ENCODE results near the gene BAZ2A. TPM values are rescaled to one million over a fixed set of nuclear protein-coding genes. Genes with fewer than 3 reads are reported as not detected.

BAZ2A gene
- total RNA-seq, 1 donor, result 57.9 TPM

GRCh38 chr12:56614627-56615026 lies 15.5 kb downstream of the BAZ2A start:
- H3K4me3 ChIP-seq (ENCODE audit: low read depth, low read length), result no peak overlapping the region
- DNase-seq (ENCODE audit: low read depth), result no peak
- TF ChIP-seq CTCF (IDR thresholded peaks at IDR 0.05; ENCODE audit: insufficient read depth, low read depth, low read length), result no peak

GRCh38 chr12:56604355-56604754 lies 25.8 kb downstream of the BAZ2A start:
- TF ChIP-seq CTCF (IDR thresholded peaks at IDR 0.05; ENCODE audit: insufficient read depth, low read depth, low read length), result no peak
- DNase-seq (ENCODE audit: low read depth), result no peak
- H3K4me3 ChIP-seq (ENCODE audit: low read depth, low read length), result no peak overlapping the region

- H3K4me3 ChIP-seq (ENCODE audit: low read depth, low read length), result no peak overlapping the region
- DNase-seq (ENCODE audit: low read depth), result no peak
- TF ChIP-seq CTCF (IDR thresholded peaks at IDR 0.05; ENCODE audit: insufficient read depth, low read depth, low read length), result no peak
These were observed 27.9 kb downstream of the BAZ2A start for GRCh38 chr12:56602239-56602638.

- no peak overlapping the region for H3K4me3 ChIP-seq (ENCODE audit: low read depth, low read length)
- no peak for DNase-seq (ENCODE audit: low read depth)
- peak; percentile 18 for TF ChIP-seq CTCF (IDR thresholded peaks at IDR 0.05; ENCODE audit: insufficient read depth, low read depth, low read length)
These were observed 28.6 kb downstream of the BAZ2A start for GRCh38 chr12:56601503-56601902.

GRCh38 chr12:56600753-56601152 lies 29.4 kb downstream of the BAZ2A start:
- DNase-seq (ENCODE audit: low read depth), result no peak
- TF ChIP-seq CTCF (IDR thresholded peaks at IDR 0.05; ENCODE audit: insufficient read depth, low read depth, low read length), result no peak
- no peak overlapping the region for H3K4me3 ChIP-seq (ENCODE audit: low read depth, low read length)

- H3K4me3 ChIP-seq (ENCODE audit: low read depth, low read length), result no peak overlapping the region
- no peak for TF ChIP-seq CTCF (IDR thresholded peaks at IDR 0.05; ENCODE audit: insufficient read depth, low read depth, low read length)
- no peak for DNase-seq (ENCODE audit: low read depth)
These were observed 30.3 kb downstream of the BAZ2A start for GRCh38 chr12:56599797-56600196.

- no peak for TF ChIP-seq CTCF (IDR thresholded peaks at IDR 0.05; ENCODE audit: insufficient read depth, low read depth, low read length)
- H3K4me3 ChIP-seq (ENCODE audit: low read depth, low read length), result no peak overlapping the region
- DNase-seq (ENCODE audit: low read depth), result no peak
These were observed 31.1 kb downstream of the BAZ2A start for GRCh38 chr12:56599041-56599440.
